GM21423 (cell line): ENCODE measurements around the gene TLNRD1.

Source experiments
- ATAC-seq: cut with Tn5 transposase; IDR thresholded peaks from one replicate; pipeline ENCODE4 v1.9.1; 2021; ENCODE audit warnings: mild to moderate bottlenecking, moderate library complexity; ENCODE audit not compliant: unreplicated experiment

TLNRD1 gene

GRCh38 chr15:80977627-80978036 is 23.1 kb upstream of the TLNRD1 start:
- no peak for ATAC-seq

GRCh38 chr15:80978685-80979329 is 21.9 kb upstream of the TLNRD1 start:
- no peak for ATAC-seq

- no peak for ATAC-seq
Measured at GRCh38 chr15:80979538-80980200, 21.1 kb upstream of the TLNRD1 start.

- ATAC-seq = no peak
Measured at GRCh38 chr15:80982205-80982604, 18.5 kb upstream of the TLNRD1 start.

- no peak for ATAC-seq
Measured at GRCh38 chr15:80982839-80983238, 17.9 kb upstream of the TLNRD1 start.

GRCh38 chr15:80984856-80985255 is 15.9 kb upstream of the TLNRD1 start:
- no peak for ATAC-seq

- ATAC-seq = no peak
Measured at GRCh38 chr15:80985981-80986380, 14.7 kb upstream of the TLNRD1 start.

- no peak for ATAC-seq
Measured at GRCh38 chr15:80986487-80986886, 14.2 kb upstream of the TLNRD1 start.

- no peak for ATAC-seq
Measured at GRCh38 chr15:80988148-80988796, 12.5 kb upstream of the TLNRD1 start.

GRCh38 chr15:80989081-80989517 is 11.6 kb upstream of the TLNRD1 start:
- ATAC-seq = no peak

GRCh38 chr15:80989518-80990478 is 10.9 kb upstream of the TLNRD1 start, which contains the start of gene MESD:
Gene MESD, minus strand, starts transcription at chr15:80989819. Its CDS starts 28 bp downstream, at chr15:80989791.
- peak; percentile 96 for ATAC-seq

- no peak for ATAC-seq
Measured at GRCh38 chr15:80990955-80991354, 9.8 kb upstream of the TLNRD1 start.

- no peak for ATAC-seq
Measured at GRCh38 chr15:80991421-80991820, 9.3 kb upstream of the TLNRD1 start.

GRCh38 chr15:80992006-80992405 is 8.7 kb upstream of the TLNRD1 start:
- no peak for ATAC-seq

- ATAC-seq = no peak
Measured at GRCh38 chr15:80992441-80992840, 8.3 kb upstream of the TLNRD1 start.

- no peak for ATAC-seq
Measured at GRCh38 chr15:80996247-80996646, 4.5 kb upstream of the TLNRD1 start.

- no peak for ATAC-seq
Measured at GRCh38 chr15:80997692-80998091, 3.0 kb upstream of the TLNRD1 start.

- no peak for ATAC-seq
Measured at GRCh38 chr15:80998251-80998650, 2.5 kb upstream of the TLNRD1 start.

- peak; percentile 33 for ATAC-seq
Measured at GRCh38 chr15:80999623-81000036, 1.1 kb upstream of the TLNRD1 start.

- no peak for ATAC-seq
Measured at GRCh38 chr15:81000144-81000623, 539 bp upstream of the TLNRD1 start.
